GM12873 (cell line): ENCODE measurements around the gene PLCB3.

Experiments used
- CTCF ChIP-seq: IDR thresholded peaks from 2 replicates; pipeline ENCODE4 v1.5.1; 2012; ENCODE audit warnings: low read depth, mild to moderate bottlenecking, moderate library complexity, low read length, control low read depth; ENCODE audit not compliant: insufficient read depth; ENCODE audit errors: missing control alignments

The PLCB3 gene

GRCh38 chr11:64278576-64279190, 27.4 kb downstream of the PLCB3 start:
- TF ChIP-seq CTCF = no peak

- TF ChIP-seq CTCF = no peak
Measured at GRCh38 chr11:64281957-64282770, 30.8 kb downstream of the PLCB3 start.

GRCh38 chr11:64283092-64283491, 31.8 kb downstream of the PLCB3 start:
- TF ChIP-seq CTCF = no peak

GRCh38 chr11:64284048-64284961, 33.0 kb downstream of the PLCB3 start, which contains the start of gene BAD:
TSS of gene BAD (minus strand) at chr11:64284665. CDS start at chr11:64284368, 297 bp downstream.
- no peak for TF ChIP-seq CTCF

- no peak for TF ChIP-seq CTCF
Measured at GRCh38 chr11:64284962-64285884, 33.9 kb downstream of the PLCB3 start, which contains the start of gene GPR137. TSS of gene GPR137 (plus strand) at chr11:64285848. CDS start at chr11:64286525, 677 bp downstream.

- TF ChIP-seq CTCF = peak; percentile 43
Measured at GRCh38 chr11:64285885-64286800, 34.8 kb downstream of the PLCB3 start.
